Gastroesophageal sphincter (tissue), 2 donors: ENCODE data around the gene GLCCI1.

ENCODE experiments used
- EP300 ChIP-seq: sonication (generic); formaldehyde crosslinking; IDR thresholded peaks from one replicate; pipeline ENCODE4 v1.6.1; 2017; ENCODE audit warnings: antibody characterized with exemption, mild to moderate bottlenecking
- POLR2A ChIP-seq, 2 donors: fragments of 450-650 bp; IDR thresholded peaks; one replicate each; pipeline ENCODE4 v1.6.1; 2017; ENCODE audit warnings: antibody characterized with exemption in 2 of 2, mild to moderate bottlenecking in 2 of 2, moderate library complexity in 1 of 2
- POLR2AphosphoS5 ChIP-seq: sonication (generic); formaldehyde crosslinking; IDR thresholded peaks from one replicate; pipeline ENCODE4 v1.6.1; 2017; ENCODE audit warnings: antibody characterized with exemption

DNA sequence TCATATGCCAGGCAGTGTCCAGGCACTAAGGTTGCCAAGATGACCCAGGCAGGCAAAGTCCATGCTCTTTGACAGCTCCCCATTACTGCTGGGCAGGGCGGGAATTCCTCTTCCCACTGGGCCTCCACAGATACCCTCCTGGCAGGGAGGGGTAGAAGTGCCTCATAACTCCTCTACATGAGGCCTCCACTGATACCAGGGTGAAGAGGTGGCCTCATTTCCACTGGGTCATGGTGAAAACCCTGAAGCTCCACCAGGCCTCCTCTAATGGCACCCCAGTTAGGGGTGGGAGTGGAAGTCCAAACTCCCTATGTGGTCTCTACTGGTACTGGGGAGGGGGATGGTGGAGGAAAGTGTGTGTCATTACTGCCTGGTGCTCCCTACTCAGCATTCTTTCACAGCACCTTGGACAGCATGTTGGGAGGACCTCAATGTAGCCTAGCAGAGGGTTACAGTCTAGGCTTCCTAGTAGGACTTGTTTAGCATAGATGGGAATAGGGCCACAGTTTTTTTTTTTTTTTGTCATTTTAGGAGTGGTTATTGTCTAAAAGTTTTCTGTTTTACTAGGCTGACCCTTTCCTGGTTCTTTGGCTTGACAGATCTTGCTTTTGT, 34.6 kb upstream of the GLCCI1 start:
- TF ChIP-seq POLR2AphosphoS5 (no peak), POLR2A (IDR thresholded peaks at IDR 0.05) (no peak), EP300 (no peak)
